OCI-LY7 (cell line): ENCODE data around the gene DNAH5. TPM values are rescaled to one million over a fixed set of nuclear protein-coding genes. Genes with fewer than 3 reads are reported as not detected.
"Not testable (repeated sequence)": the region's sequence is repeated elsewhere in the genome, so short reads cannot be mapped to it uniquely, and the experiment has no call there.

Experiments used
- BruUV-seq: library from RNA; stranded (reverse); fragments of 400-500 nt; replicated peaks from 2 replicates; lab custom pipeline; 2021; lab: Mats Ljungman, UMichigan
- CTCF ChIA-PET: fragments of 300-600 bp; sonication (Branson Sonifier 250); formaldehyde crosslinking; loops from one replicate; lab custom pipeline; 2022; ENCODE audit warnings: antibody characterized with exemption; ENCODE audit not compliant: unreplicated experiment; lab: Charles Lee
- POLR2A ChIA-PET: fragments of 300-600 bp; sonication (Branson Sonifier 250); formaldehyde crosslinking; loops from one replicate; lab custom pipeline; 2022; ENCODE audit warnings: antibody characterized with exemption; lab: Charles Lee
- DNase-seq: peaks from one replicate; pipeline ENCODE4 v3.0.0-alpha.2; 2015; ENCODE audit warnings: low spot score
- H2AFZ ChIP-seq: fragments of 200-600 bp; sonication (generic), shearing (Covaris generic); 2 replicates; pipeline ENCODE4 v1.6.1; 2014; ENCODE audit warnings: mild to moderate bottlenecking, antibody characterized with exemption, low read length, moderate library complexity
- H3K27ac ChIP-seq: fragments of 200-600 bp; sonication (generic); 2 replicates; pipeline ENCODE4 v1.5.1; 2014; ENCODE audit warnings: mixed run types, low read depth, mild to moderate bottlenecking, moderate library complexity, low read length, inconsistent platforms; ENCODE audit not compliant: poor library complexity, severe bottlenecking
- H3K36me3 ChIP-seq: fragments of 200-600 bp; sonication (generic); 2 replicates; pipeline ENCODE4 v1.6.1; 2014; ENCODE audit warnings: mild to moderate bottlenecking, antibody characterized with exemption, low read length, moderate library complexity, mixed read lengths; ENCODE audit not compliant: insufficient read depth
- H3K4me1 ChIP-seq: fragments of 200-600 bp; sonication (generic); 2 replicates; pipeline ENCODE4 v1.5.1; 2014; ENCODE audit warnings: mild to moderate bottlenecking, low read length; ENCODE audit not compliant: insufficient read depth, poor library complexity, severe bottlenecking
- H3K4me2 ChIP-seq: fragments of 200-600 bp; sonication (generic); 2 replicates; pipeline ENCODE4 v1.6.1; 2014; ENCODE audit warnings: mild to moderate bottlenecking, low read length
- H3K4me3 ChIP-seq: fragments of 200-600 bp; sonication (generic); 2 replicates; pipeline ENCODE4 v1.5.1; 2014; ENCODE audit warnings: mild to moderate bottlenecking, low read depth, low read length; ENCODE audit not compliant: poor library complexity, severe bottlenecking
- H3K79me2 ChIP-seq: fragments of 200-600 bp; sonication (generic); 2 replicates; pipeline ENCODE4 v1.6.1; 2016; ENCODE audit warnings: low read depth, mild to moderate bottlenecking, low read length, moderate library complexity, mixed read lengths; ENCODE audit not compliant: insufficient read depth
- H3K9me2 ChIP-seq: fragments of 200-600 bp; sonication (generic); 2 replicates; pipeline ENCODE4 v1.6.1; 2016; ENCODE audit warnings: mild to moderate bottlenecking, low read length, mixed read lengths; ENCODE audit not compliant: insufficient read depth
- H3K9me3 ChIP-seq: fragments of 200-600 bp; sonication (generic); 2 replicates; pipeline ENCODE4 v1.6.1; 2014; ENCODE audit warnings: mild to moderate bottlenecking, mixed run types, low read length, mixed read lengths
- H4K20me1 ChIP-seq: fragments of 200-600 bp; sonication (generic); 2 replicates; pipeline ENCODE4 v1.6.1; 2014; ENCODE audit warnings: mild to moderate bottlenecking, antibody characterized with exemption, low read length, moderate library complexity, mixed read lengths; ENCODE audit not compliant: insufficient read depth
- EZH2phosphoT487 ChIP-seq: fragments of 200-600 bp; sonication (generic); IDR thresholded peaks from 2 replicates; pipeline ENCODE4 v1.6.1; 2018; ENCODE audit warnings: low read depth, borderline replicate concordance, mild to moderate bottlenecking, mixed run types, antibody characterized with exemption, low read length, moderate library complexity, mixed read lengths
- intact Hi-C: fragments of 100-400 bp; cut with micrococcal nuclease; formaldehyde crosslinking; loops from one replicate; pipeline ENCODE4 v1.10.0; 2022; ENCODE audit not compliant: unreplicated experiment
- total RNA-seq, 2 experiments: library from RNA; depleted of rRNA in 1 of 2; stranded (reverse); fragments of >200 nt in 1 of 2; shearing (Covaris generic) in 1 of 2; gene quantifications; 2 replicates each; pipeline ENCODE4 v1.2.3, GENCODE V29; 2014 to 2022
- TF ChIP-seq, protein P1 (sequence below): fragments of 200-600 bp; sonication (generic); conservative IDR thresholded peaks from 2 replicates; pipeline ENCODE4 v1.5.1; 2014; ENCODE audit warnings: mild to moderate bottlenecking, antibody characterized with exemption, low read length, moderate library complexity, mixed read lengths

DNAH5 gene
- total RNA-seq, 2 experiments from 2014 or later, result 0.06 TPM; not detected in 1

DNA sequence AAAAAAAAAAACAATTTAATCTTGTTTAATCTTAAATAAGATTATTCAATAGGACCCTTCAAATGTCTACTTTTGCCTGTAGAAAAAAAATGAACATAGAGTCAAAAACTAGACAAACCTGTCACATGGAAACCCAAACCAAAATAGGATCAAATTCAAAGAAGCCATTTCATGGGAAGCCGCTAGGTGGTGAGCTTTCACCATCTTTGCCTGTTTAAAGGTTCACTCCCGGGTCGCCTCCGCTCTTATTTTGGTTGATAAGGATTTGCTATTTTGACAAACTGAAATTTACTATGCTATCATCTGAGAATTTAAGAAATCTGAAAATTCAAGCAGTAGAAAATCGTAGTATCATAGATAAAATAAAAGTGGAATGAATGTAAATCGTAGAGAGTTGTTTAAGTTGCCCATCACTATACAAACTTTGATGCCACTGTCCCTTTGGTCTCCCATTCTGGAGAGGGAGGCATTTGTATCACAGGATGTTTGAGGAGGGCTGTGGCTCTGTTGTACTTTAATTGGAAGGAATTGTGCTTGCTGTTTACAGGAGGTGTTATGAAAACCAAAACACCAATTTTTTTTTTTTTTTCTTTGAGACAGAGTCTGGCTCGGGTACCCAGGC, 43.5 kb upstream of the DNAH5 start:
- no TSS peak for BruUV-seq
- Histone ChIP-seq H3K4me2 (no peak overlapping the region), H2AFZ (no peak overlapping the region), H4K20me1 (no peaks in the 10 kb centered on the region), H3K9me2 (no peaks in the 10 kb centered on the region), H3K4me3 (no peak overlapping the region), H3K9me3 (no peaks in the 10 kb centered on the region), H3K79me2 (no peaks in the 10 kb centered on the region), H3K36me3 (no peaks in the 10 kb centered on the region), H3K27ac (no peak overlapping the region), H3K4me1 (no peaks in the 10 kb centered on the region)
- ChIA-PET POLR2A (no interaction called here), CTCF (no interaction called here)
- no peak for TF ChIP-seq EZH2phosphoT487
- TF ChIP-seq, protein P1, sequence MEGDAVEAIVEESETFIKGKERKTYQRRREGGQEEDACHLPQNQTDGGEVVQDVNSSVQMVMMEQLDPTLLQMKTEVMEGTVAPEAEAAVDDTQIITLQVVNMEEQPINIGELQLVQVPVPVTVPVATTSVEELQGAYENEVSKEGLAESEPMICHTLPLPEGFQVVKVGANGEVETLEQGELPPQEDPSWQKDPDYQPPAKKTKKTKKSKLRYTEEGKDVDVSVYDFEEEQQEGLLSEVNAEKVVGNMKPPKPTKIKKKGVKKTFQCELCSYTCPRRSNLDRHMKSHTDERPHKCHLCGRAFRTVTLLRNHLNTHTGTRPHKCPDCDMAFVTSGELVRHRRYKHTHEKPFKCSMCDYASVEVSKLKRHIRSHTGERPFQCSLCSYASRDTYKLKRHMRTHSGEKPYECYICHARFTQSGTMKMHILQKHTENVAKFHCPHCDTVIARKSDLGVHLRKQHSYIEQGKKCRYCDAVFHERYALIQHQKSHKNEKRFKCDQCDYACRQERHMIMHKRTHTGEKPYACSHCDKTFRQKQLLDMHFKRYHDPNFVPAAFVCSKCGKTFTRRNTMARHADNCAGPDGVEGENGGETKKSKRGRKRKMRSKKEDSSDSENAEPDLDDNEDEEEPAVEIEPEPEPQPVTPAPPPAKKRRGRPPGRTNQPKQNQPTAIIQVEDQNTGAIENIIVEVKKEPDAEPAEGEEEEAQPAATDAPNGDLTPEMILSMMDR, result peak; percentile 91
- intact Hi-C loops, result loop anchor here (2.0 to 10.0 kb wide), 4 partner anchors 97 to 659 kb away; no protein-coding TSS in a partner anchor
- peak; percentile 44 for DNase-seq

DNA sequence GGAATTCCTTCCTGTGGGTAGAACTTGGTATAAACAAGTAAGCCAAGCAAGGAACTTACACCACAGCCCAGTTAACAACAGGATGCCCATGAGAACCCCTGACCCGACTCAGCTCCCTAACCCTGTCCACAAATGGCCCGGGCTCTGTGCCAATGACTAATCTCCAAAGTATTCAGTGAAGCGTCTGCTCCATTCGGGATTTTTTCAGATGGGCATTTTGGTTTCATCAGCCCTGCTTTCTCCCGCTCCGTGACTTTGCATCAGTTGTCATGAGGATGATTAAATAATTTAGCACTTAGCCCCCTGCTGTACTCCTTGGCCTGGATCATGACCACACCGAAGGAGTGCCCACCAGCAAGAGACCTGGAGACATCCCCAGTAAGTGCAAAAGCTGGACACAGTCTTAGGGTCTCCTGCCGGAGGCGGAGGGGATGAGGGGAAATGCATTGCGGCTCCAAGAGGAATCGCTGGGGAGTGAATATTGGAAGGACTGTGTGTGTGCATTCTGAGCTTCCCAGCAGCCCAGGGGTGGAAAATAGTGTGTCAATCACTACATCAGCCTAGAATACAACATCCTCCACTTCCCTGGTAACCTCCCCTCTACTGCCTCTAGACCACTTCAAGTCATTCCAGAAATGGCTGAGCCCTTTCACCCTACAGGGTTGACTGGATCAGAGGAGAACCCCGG, 41.4 kb upstream of the DNAH5 start:
- Histone ChIP-seq H3K79me2 (no peaks in the 10 kb centered on the region), H3K4me3 (no peak overlapping the region), H3K36me3 (no peaks in the 10 kb centered on the region), H4K20me1 (no peaks in the 10 kb centered on the region), H3K27ac (no peak overlapping the region), H3K4me1 (no peaks in the 10 kb centered on the region), H3K4me2 (no peak overlapping the region), H3K9me3 (no peaks in the 10 kb centered on the region), H3K9me2 (no peaks in the 10 kb centered on the region), H2AFZ (no peak overlapping the region)
- POLR2A ChIA-PET, result no interaction called here
- no peak for DNase-seq
- TF ChIP-seq EZH2phosphoT487, result no peak
- TF ChIP-seq, protein P1, result no peak
- no TSS peak for BruUV-seq
- intact Hi-C loops, result loop anchor here (5.0 to 10.0 kb wide), 3 partner anchors 99 to 661 kb away; no protein-coding TSS in a partner anchor
- CTCF ChIA-PET, result no interaction called here

DNA sequence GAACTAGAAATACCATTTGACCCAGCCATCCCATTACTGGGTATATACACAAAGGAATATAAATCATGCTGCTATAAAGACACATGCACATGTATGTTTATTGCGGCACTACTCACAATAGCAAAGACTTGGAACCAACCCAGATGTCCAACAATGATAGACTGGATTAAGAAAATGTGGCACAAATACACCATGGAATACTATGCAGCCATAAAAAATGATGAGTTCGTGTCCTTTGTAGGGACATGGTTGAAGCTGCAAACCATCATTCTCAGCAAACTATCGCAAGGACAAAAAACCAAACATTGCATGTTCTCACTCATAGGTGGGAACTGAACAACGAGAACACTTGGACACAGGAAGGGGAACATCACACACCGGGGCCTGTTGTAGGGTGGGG, 40.4 kb upstream of the DNAH5 start:
- CTCF ChIA-PET, H3K79me2 ChIP-seq: not testable (repeated sequence)
- intact Hi-C loops, result loop anchor here (5.0 to 10.0 kb wide), 3 partner anchors 100 to 662 kb away; no protein-coding TSS in a partner anchor

More for the DNA sequence above, 40.4 kb upstream of the DNAH5 start:
- H2AFZ ChIP-seq, H3K9me3 ChIP-seq, H3K4me3 ChIP-seq, BruUV-seq, H3K9me2 ChIP-seq, POLR2A ChIA-PET, H3K36me3 ChIP-seq, H3K4me1 ChIP-seq, DNase-seq, H3K4me2 ChIP-seq, H4K20me1 ChIP-seq, H3K27ac ChIP-seq: not testable (repeated sequence)
